CD4-positive, alpha-beta T cell treated with Interleukin-4 for 1 hour (primary cell): ENCODE results near the gene SLC27A4.
A peak's percentile ranks its signal among the peaks of the same experiment; 100 is the strongest.

Source experiments
- DNase-seq, 2 donors: peaks; one replicate each; pipeline ENCODE4 v3.0.0-alpha.2; 2020 to 2022

SLC27A4 gene

DNA sequence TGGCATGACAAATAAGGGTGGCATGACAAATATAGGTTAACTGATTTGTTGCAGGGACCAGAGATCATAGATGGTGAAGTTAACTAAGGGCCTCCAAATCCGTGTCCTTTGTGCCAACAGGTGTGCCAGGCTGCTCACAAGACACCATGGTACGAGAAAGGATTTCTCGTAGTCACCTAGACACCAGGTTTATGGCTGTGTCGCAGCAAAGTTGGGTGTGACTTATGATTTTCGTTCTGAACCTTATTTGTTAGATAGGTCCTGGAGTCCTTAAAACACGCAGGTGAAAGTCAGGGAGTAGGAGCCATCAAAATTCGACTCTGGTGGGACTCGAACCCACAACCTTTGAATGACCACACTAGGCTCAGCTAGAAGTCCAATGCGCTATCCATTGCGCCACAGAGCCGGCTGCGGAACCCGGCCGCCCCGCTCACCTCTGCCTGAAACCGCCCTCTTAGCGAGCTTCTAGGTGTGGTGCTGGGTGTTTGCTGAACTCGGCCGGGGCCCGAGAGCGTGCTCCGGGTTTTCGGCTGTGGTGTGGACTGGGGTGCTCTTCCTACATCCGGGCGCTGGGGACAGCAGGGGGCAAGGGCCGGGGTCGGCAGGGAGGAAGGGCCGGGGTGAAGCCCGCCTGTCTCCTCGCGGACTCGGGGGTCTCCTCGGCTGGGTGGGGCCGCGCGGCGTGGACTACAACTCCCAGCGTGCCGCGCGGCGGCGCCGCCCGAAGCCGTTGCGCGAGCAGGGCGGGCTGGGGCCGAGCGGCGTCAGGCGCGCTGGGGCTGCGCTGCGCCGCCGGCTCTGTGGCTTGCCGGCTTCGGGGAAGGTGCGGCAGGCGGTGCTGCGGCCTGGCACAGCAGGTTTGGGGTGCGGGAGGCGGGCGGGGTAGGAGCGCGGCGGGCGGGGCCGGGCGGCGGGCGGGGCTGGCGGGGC lies at the start of gene SLC27A4:
Gene SLC27A4 (plus strand): TSS at position 767 of the 930 bp plus-strand sequence. CDS start 2,606 bp downstream, outside the sequence.
- peak; percentile 83 to 85 for DNase-seq

GRCh38 chr9:128292009-128292408 lies 48.3 kb upstream of the SLC27A4 start:
- no peak for DNase-seq

- no peak for DNase-seq
These were observed 47.2 kb upstream of the SLC27A4 start for GRCh38 chr9:128293091-128293490.

DNA sequence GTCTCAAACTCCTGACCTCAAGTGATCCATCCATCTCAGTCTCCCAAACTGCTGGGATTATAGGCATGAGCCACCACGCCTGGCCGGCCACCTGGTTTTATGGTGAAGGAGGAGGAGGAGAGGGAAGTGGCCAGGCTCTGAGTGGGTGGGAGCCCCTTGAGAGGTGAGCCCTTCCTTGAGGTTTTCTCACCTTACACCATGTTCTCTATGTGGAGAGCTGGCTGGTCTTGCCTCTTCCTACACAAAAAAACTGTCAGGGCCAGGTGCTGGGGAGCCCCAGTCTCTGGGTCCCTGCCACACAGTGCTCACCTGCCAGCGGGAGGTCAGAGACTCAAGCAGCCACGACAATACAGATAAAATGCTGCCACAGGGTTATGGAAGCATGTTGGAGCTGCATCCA lies 46.2 kb upstream of the SLC27A4 start:
- DNase-seq = no peak

DNA sequence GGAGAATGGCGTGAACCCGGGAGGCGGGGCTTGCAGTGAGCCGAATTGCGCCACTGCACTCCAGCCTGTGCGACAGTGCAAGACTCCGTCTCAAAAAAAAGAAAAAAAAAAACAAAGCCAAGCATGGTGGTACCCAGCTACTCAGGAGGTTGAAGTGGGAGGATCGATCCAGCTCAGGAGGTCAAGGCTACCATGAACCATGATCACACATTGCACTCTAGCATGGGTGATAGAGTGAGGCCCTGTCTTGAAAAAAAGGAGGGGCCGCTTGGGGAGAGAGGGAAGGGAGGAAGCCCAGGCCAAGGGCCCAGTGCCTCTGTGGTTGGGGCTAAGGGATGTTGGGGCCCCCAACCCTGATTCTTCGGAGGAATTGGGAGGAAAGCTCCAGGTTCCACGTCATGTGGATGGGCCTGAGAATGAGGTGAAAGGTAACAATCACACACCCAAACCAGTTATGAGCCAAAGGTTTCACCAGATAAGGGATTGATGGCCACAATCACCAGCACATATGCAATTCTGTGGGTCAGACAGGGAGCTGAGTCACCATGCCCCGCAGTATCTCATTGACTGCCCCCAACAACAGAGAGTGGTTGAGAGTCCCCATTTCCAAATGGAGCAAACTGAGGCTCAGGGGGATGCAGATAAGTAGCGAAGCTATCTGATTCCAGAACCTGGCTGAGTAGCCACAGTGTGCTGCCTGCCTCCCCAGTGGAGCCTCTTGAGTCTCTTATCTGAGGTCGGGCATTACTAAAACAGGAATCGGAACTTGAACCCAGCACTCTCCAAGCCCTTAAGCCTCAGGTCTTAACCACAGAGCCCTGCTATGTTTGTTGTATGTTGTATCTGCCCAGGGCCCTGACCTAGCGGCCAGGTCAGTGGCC lies 43.7 kb upstream of the SLC27A4 start:
- no peak for DNase-seq

DNA sequence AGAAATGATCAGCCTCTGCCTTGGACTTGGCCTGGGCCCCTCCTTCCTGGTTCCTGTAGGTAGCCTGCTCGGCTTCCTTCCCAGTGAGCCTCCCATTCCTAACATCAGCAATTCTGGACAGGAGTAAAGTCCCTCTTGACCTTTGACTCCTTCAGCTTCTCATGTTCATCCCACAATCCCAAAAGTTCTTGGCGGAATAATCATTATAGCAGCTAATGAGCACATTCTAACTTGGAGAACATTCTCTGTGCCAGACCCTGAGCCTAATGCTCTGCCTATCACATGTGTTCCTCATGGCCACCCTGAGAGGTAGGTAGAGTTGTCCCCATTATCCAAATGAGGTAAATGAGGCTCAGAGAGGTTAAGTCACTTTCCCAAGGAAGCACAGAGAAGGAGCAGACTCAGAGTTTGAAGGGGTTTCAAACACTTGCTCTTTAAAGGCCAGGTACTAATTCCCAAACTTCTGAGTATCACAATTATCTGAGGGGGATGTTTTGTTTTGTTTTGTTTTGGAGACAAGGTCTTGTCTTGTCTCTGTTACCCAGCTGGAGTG lies 43.0 kb upstream of the SLC27A4 start:
- DNase-seq = no peak

GRCh38 chr9:128298535-128299482 lies 41.5 kb upstream of the SLC27A4 start:
- no peak for DNase-seq

DNA sequence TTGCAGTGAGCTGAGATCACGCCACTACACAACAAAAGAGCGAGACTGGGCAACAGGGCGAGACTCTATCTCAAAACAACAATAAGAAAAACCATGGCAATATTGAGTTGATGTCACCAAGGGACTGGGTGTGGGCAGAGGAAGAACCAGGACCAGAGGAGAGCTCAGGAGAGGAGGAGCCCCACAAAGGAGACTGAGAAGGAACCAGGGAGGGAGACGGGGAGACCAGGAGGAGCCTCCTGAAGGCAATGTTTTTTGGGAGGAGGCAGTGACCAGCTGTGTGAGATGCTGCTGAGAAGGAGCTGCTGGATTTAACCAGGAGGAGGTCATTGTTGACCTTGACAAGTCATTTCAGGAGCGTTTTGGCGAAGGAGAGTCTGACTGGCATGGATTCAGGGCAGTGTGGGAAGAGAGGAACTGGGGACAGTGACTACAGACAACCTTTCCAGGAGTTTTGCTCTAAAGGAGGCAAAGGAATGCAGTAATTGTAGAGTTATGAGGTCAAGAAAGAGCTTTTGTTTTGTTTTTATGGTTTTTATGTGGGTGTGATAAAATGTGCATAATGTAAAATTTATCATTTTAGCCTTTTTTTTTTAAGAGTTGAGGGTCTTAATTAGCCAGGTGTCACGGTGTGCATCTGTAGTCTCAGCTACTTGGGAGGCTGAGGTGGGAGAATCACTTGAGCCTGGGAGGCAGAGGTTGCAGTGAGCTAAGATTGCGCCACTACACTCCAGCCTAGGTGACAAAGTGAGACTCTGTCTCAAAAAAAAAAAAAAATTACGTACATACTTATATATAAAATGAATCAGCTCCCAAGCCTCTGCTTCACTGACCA lies 36.0 kb upstream of the SLC27A4 start:
- DNase-seq = no peak

GRCh38 chr9:128304971-128305288 lies 35.4 kb upstream of the SLC27A4 start:
- no peak for DNase-seq

GRCh38 chr9:128309551-128309950 lies 30.8 kb upstream of the SLC27A4 start:
- DNase-seq = no peak

DNA sequence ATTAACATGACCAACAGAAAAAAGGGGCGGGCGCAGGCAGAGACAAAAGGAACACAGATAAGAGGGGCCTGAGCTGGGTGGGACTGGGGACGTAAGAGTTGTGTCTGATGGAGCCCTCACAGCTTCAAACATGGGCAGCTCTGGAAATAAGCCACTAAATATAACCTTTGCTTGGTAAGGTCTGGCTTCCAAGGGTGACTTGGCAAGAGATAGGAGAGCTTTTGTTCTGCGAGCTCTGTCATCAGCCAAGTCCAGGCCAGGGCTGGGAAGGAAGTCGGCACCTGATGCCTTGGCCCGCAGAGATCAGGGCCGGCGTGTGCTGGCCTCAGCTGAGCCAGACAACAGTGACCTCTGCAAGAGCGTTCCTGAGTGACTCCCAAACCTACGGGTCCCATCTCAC lies 29.9 kb upstream of the SLC27A4 start:
- DNase-seq = no peak

GRCh38 chr9:128314697-128315096 lies 25.6 kb upstream of the SLC27A4 start:
- no peak for DNase-seq

GRCh38 chr9:128316421-128316820 lies 23.9 kb upstream of the SLC27A4 start:
- DNase-seq = no peak

DNA sequence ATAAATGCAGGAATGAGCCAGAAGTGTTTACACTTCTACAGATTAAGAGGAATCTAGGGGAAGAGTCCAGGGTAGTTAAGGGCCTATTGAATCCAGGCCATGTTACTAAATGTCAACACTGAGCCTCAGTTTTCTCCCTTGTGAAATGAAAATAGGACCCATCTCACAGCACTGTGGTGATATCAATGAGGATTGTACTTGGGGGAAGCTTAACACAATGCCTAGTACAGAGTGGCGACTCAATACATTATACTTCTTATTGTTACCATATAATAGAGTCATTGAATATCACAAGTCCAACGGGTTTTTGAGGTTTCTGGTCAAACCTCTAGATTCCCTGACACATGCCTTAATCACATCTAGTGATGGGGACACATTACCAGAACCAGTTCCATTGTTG lies 22.7 kb upstream of the SLC27A4 start:
- no peak for DNase-seq

DNA sequence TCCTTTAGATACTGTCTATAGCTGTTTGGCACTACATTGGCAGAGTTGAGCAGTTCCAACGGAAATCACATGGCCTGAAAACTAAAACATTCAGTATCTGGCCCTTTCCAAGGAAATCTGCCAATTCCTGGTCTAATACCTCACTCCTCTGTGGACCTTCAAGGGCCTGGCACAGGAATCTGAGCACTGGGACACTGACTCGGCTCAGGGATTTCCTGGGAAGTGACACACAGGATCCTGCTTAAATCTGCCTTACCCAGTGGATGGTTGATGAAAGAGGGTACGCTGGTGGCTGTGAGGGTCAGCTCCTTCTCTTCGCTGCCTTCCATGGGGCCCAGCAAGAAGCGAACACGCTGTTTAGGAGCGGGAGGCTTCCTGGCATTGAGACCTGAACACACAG lies 19.0 kb upstream of the SLC27A4 start:
- no peak for DNase-seq

GRCh38 chr9:128321879-128322403 lies 18.4 kb upstream of the SLC27A4 start:
- DNase-seq = no peak

DNA sequence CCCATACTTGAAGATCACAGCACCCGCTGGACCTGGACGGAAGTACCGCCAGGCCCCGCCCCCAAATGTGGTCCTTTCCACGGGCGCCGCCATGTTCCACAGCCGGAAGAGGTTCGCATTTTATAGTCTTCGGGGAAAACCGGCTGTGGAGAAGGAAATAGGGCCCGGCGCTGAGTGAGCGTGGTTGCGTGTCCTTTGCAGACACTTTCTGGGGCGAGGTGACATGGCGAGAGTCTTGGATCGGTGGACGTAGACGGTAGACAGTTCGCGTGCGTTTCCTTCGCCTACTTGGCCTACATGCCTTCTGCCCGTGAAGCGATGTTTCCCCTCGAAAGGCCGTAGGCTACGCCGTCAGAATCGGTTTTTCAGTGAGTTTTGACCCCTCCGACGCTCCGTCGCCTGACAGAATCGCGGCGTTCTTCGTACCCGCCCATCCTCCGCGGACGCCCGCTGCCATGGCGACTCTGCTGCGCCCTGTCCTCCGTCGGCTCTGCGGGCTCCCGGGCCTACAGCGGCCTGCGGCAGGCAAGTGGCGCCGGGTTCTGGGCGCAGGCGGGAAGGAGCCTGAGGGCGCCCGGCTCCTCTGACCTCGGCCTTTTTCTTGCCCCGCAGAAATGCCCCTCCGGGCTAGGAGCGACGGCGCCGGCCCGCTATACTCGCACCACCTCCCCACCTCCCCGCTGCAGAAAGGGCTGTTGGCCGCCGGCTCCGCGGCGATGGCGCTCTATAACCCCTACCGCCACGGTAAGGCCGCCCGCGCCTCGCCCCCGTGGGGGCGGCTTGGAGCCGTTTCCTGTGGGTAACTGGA lies 17.7 kb upstream of the SLC27A4 start, which contains the start of the genes COQ4 and TRUB2:
Gene COQ4 (plus strand): TSS at position 436 of the 808 bp plus-strand sequence. CDS start 20 bp downstream, at position 456.
Gene TRUB2 (minus strand): TSS at position 44 of the 808 bp plus-strand sequence. CDS start 39 bp downstream, at position 5.
- peak; percentile 92 to 95 for DNase-seq

GRCh38 chr9:128323212-128323730 lies 17.1 kb upstream of the SLC27A4 start:
- no peak for DNase-seq

GRCh38 chr9:128323791-128324190 lies 16.5 kb upstream of the SLC27A4 start:
- no peak for DNase-seq

DNA sequence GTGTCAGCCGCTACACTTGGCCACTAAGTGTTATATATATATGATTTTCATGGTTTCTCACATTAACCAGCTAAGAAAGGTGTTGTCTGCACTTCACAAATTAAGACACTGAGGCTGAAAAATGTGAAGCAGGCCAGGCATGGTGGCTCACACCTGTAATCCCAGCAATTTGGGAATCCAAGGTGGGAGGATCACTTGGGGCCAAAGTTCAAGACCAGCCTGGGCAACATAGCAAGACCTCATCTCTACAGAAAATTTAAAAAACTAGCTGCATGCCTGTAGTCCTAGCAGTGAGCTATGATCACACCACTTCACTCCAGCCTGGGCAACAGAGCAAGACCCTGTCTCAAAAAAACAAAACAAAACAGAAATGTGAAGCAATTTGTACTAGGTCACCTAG lies 15.9 kb upstream of the SLC27A4 start:
- DNase-seq = no peak
